Smooth muscle cell (in vitro differentiated cells): ENCODE results near the gene BCAT1. TPM values are rescaled to one million over a fixed set of nuclear protein-coding genes. Genes with fewer than 3 reads are reported as not detected.
A peak's percentile ranks its signal among the peaks of the same experiment; 100 is the strongest.

ENCODE experiments used
- DNase-seq: peaks from one replicate; lab custom pipeline; 2025; ENCODE audit not compliant: unreplicated experiment; lab: John Stamatoyannopoulos, UW
- H2AFZ ChIP-seq: fragments of 200-600 bp; sonication (generic); 2 replicates; pipeline ENCODE4 v1.6.0; 2016; ENCODE audit warnings: antibody characterized with exemption, low read depth, mild to moderate bottlenecking
- H3F3A ChIP-seq: fragments of 200-600 bp; sonication (generic); 2 replicates; pipeline ENCODE4 v1.6.0; 2017; ENCODE audit warnings: antibody characterized with exemption, low read depth
- H3K27ac ChIP-seq: fragments of 200-600 bp; sonication (generic); 2 replicates; pipeline ENCODE4 v1.5.1; 2016; ENCODE audit warnings: low read depth, mild to moderate bottlenecking
- H3K27me3 ChIP-seq: fragments of 200-600 bp; sonication (generic); 2 replicates; pipeline ENCODE4 v1.6.1; 2016; ENCODE audit warnings: low read depth, mild to moderate bottlenecking
- H3K36me3 ChIP-seq: fragments of 200-600 bp; sonication (generic); 2 replicates; pipeline ENCODE4 v1.5.1; 2016; ENCODE audit warnings: low read depth
- H3K4me1 ChIP-seq: fragments of 200-600 bp; sonication (generic); 2 replicates; pipeline ENCODE4 v1.5.1; 2016; ENCODE audit warnings: low read depth
- H3K4me2 ChIP-seq: fragments of 200-600 bp; sonication (generic); 2 replicates; pipeline ENCODE4 v1.6.0; 2016; ENCODE audit warnings: mild to moderate bottlenecking
- H3K4me3 ChIP-seq: fragments of 200-600 bp; sonication (generic); 2 replicates; pipeline ENCODE4 v1.5.1; 2016; ENCODE audit warnings: mild to moderate bottlenecking
- H3K79me2 ChIP-seq: fragments of 200-600 bp; sonication (generic); 2 replicates; pipeline ENCODE4 v1.6.0; 2016; ENCODE audit warnings: low read depth, mild to moderate bottlenecking
- H3K9ac ChIP-seq: fragments of 200-600 bp; sonication (generic); 2 replicates; pipeline ENCODE4 v1.6.0; 2016; ENCODE audit warnings: low read depth
- H3K9me3 ChIP-seq: fragments of 200-600 bp; sonication (generic); replicated peaks from 2 replicates; pipeline ENCODE4 v1.5.1; 2016; ENCODE audit warnings: low read depth
- H4K20me1 ChIP-seq: fragments of 200-600 bp; sonication (generic); 2 replicates; pipeline ENCODE4 v1.6.0; 2016; ENCODE audit warnings: low read depth
- CTCF ChIP-seq: fragments of 200-600 bp; sonication (generic); IDR thresholded peaks from 2 replicates; pipeline ENCODE4 v1.5.1; 2017; ENCODE audit warnings: borderline replicate concordance, mild to moderate bottlenecking, antibody characterized with exemption; ENCODE audit not compliant: insufficient read depth, poor library complexity, severe bottlenecking
- WGBS: methylation state at CpG from one replicate; pipeline ENCODE4 v1.1.7; 2016; ENCODE audit warnings: low lambda C conversion rate; 5-methylcytosine and 5-hydroxymethylcytosine counted together
- polyA plus RNA-seq: library from polyadenylated mRNA; unstranded; fragments of >200 nt; fragmentation: Nextera tagmentation; extraction: Ambion mirVana; gene quantifications from 2 replicates; pipeline ENCODE4 v1.2.1, GENCODE V29; 2016
- total RNA-seq: library from RNA; depleted of rRNA; stranded (reverse); fragments of >200 nt; gene quantifications from 2 replicates; pipeline ENCODE4 v1.2.3, GENCODE V29; 2014

The BCAT1 gene
- total and polyA plus RNA-seq, 2 experiments from 2014 or later, result 78.2 to 174 TPM

GRCh38 chr12:24975425-24975824 lies 26.5 kb upstream of the BCAT1 start:
- Histone ChIP-seq H3K27me3 (no peaks in the 10 kb centered on the region), H3K4me2 (no peak overlapping the region), H3F3A (peaks cover 6% of the 10 kb centered on the region), H3K36me3 (no peaks in the 10 kb centered on the region), H3K4me1 (no peaks in the 10 kb centered on the region), H3K27ac (peak overlapping the region; percentile 6), H3K79me2 (no peaks in the 10 kb centered on the region), H2AFZ (no peak overlapping the region), H3K9me3 (no peaks in the 10 kb centered on the region), H4K20me1 (no peaks in the 10 kb centered on the region), H3K9ac (no peak overlapping the region), H3K4me3 (no peak overlapping the region)
- no peak for TF ChIP-seq CTCF
- no peak for DNase-seq

- no peaks in the 10 kb centered on the region for H3K4me1 ChIP-seq
- H3K36me3 ChIP-seq, result no peaks in the 10 kb centered on the region
- H2AFZ ChIP-seq, result no peak overlapping the region
- 91% methylated on average over 3 of the region's 3 CpGs for WGBS
- H3K9ac ChIP-seq, result no peak overlapping the region
- H3K79me2 ChIP-seq, result no peaks in the 10 kb centered on the region
- no peak overlapping the region for H3K4me2 ChIP-seq
- no peaks in the 10 kb centered on the region for H3K9me3 ChIP-seq
- H4K20me1 ChIP-seq, result no peaks in the 10 kb centered on the region
- no peak overlapping the region for H3K4me3 ChIP-seq
- H3K27ac ChIP-seq, result no peak overlapping the region
- H3K27me3 ChIP-seq, result no peaks in the 10 kb centered on the region
- H3F3A ChIP-seq, result peaks cover 1% of the 10 kb centered on the region
- TF ChIP-seq CTCF, result no peak
- DNase-seq, result no peak
These were observed 25.3 kb upstream of the BCAT1 start for GRCh38 chr12:24974216-24974615.

- Histone ChIP-seq H3K27me3 (no peaks in the 10 kb centered on the region), H3K79me2 (no peaks in the 10 kb centered on the region), H3K36me3 (no peaks in the 10 kb centered on the region), H4K20me1 (no peaks in the 10 kb centered on the region), H3K9me3 (no peaks in the 10 kb centered on the region), H2AFZ (no peak overlapping the region), H3K4me2 (no peak overlapping the region), H3K4me3 (no peak overlapping the region), H3K9ac (no peak overlapping the region), H3F3A (no peaks in the 10 kb centered on the region), H3K4me1 (no peaks in the 10 kb centered on the region), H3K27ac (no peak overlapping the region)
- TF ChIP-seq CTCF, result no peak
- 89% methylated on average over 1 of the region's 1 CpG for WGBS
- no peak for DNase-seq
These were observed 23.2 kb upstream of the BCAT1 start for GRCh38 chr12:24972078-24972477.

- 79% methylated on average over 6 of the region's 6 CpGs for WGBS
- H3F3A ChIP-seq, result no peaks in the 10 kb centered on the region
- H3K4me2 ChIP-seq, result no peak overlapping the region
- no peaks in the 10 kb centered on the region for H3K4me1 ChIP-seq
- no peak overlapping the region for H2AFZ ChIP-seq
- H4K20me1 ChIP-seq, result no peaks in the 10 kb centered on the region
- no peak overlapping the region for H3K4me3 ChIP-seq
- no peak overlapping the region for H3K9ac ChIP-seq
- H3K79me2 ChIP-seq, result no peaks in the 10 kb centered on the region
- no peaks in the 10 kb centered on the region for H3K36me3 ChIP-seq
- DNase-seq, result no peak
- TF ChIP-seq CTCF, result no peak
- H3K9me3 ChIP-seq, result no peaks in the 10 kb centered on the region
- no peaks in the 10 kb centered on the region for H3K27me3 ChIP-seq
- H3K27ac ChIP-seq, result no peak overlapping the region
These were observed 21.3 kb upstream of the BCAT1 start for GRCh38 chr12:24970177-24970576.
